IPS DF 6.9 (cell line): ENCODE data around the gene STAT6.

Experiments used
- DNase-seq: peaks from one replicate; pipeline ENCODE4 v3.0.0-alpha.2; 2013; ENCODE audit warnings: low read depth, low spot score
- H3K27ac ChIP-seq: one replicate; pipeline ENCODE4 v1.5.1; 2013; ENCODE audit warnings: low read length, control low read depth
- H3K27me3 ChIP-seq: 2 replicates; pipeline ENCODE4 v1.6.1; 2013; ENCODE audit warnings: mild to moderate bottlenecking, low read length; ENCODE audit not compliant: control insufficient read depth, insufficient read depth
- H3K36me3 ChIP-seq: 2 replicates; pipeline ENCODE4 v1.6.1; 2013; ENCODE audit warnings: low read length; ENCODE audit not compliant: control insufficient read depth, insufficient read depth
- H3K4me1 ChIP-seq: 2 replicates; pipeline ENCODE4 v1.6.1; 2013; ENCODE audit warnings: low read length; ENCODE audit not compliant: control insufficient read depth, insufficient read depth
- H3K4me3 ChIP-seq: 2 replicates; pipeline ENCODE4 v1.5.1; 2013; ENCODE audit warnings: mild to moderate bottlenecking, low read length
- H3K9me3 ChIP-seq: 2 replicates; pipeline ENCODE4 v1.6.1; 2013; ENCODE audit warnings: low read length, inconsistent platforms; ENCODE audit not compliant: control insufficient read depth, insufficient read depth
- WGBS: extraction: QIAGEN DNeasy Blood & Tissue Kit; methylation state at CpG from one replicate; pipeline ENCODE4 v1.1.7; 2013; ENCODE audit warnings: mixed read lengths, missing lambda C conversion rate; ENCODE audit not compliant: insufficient read length, insufficient coverage; 5-methylcytosine and 5-hydroxymethylcytosine counted together

Gene STAT6

GRCh38 chr12:57154076-57154475 is 42.9 kb upstream of the STAT6 start:
- Histone ChIP-seq H3K27ac (no peak overlapping the region), H3K27me3 (no peaks in the 10 kb centered on the region), H3K36me3 (peaks cover 39% of the 10 kb centered on the region), H3K4me1 (0 out of 2 replicates have a peak, but pooled peaks cover 1% of the 10 kb centered on the region), H3K4me3 (no peak overlapping the region), H3K9me3 (no peaks in the 10 kb centered on the region)
- no peak for DNase-seq
- no CpG with 5 or more reads among the region's 6 CpGs for whole genome bisulfite sequencing

- Histone ChIP-seq H3K27ac (no peak overlapping the region), H3K27me3 (no peaks in the 10 kb centered on the region)
- no CpG with 5 or more reads among the region's 1 CpG for WGBS
Observed at GRCh38 chr12:57153415-57153997, 42.3 kb upstream of the STAT6 start.

GRCh38 chr12:57152639-57153038 is 41.5 kb upstream of the STAT6 start:
- Histone ChIP-seq H3K27me3 (no peaks in the 10 kb centered on the region), H3K4me3 (no peak overlapping the region), H3K27ac (no peak overlapping the region), H3K9me3 (no peaks in the 10 kb centered on the region), H3K4me1 (0 out of 2 replicates have a peak, but pooled peaks cover 1% of the 10 kb centered on the region), H3K36me3 (peaks cover 30% of the 10 kb centered on the region)
- WGBS, result no CpG with 5 or more reads among the region's 4 CpGs
- no peak for DNase-seq

More at GRCh38 chr12:57153415-57153997, 42.3 kb upstream of the STAT6 start:
- Histone ChIP-seq H3K4me3 (no peak overlapping the region), H3K9me3 (no peaks in the 10 kb centered on the region), H3K4me1 (0 out of 2 replicates have a peak, but pooled peaks cover 1% of the 10 kb centered on the region), H3K36me3 (peaks cover 36% of the 10 kb centered on the region)
- no peak for DNase-seq

GRCh38 chr12:57151741-57152630 is 40.8 kb upstream of the STAT6 start:
- Histone ChIP-seq H3K27ac (no peak overlapping the region), H3K4me3 (no peak overlapping the region), H3K36me3 (peaks cover 33% of the 10 kb centered on the region), H3K27me3 (no peaks in the 10 kb centered on the region), H3K4me1 (0 out of 2 replicates have a peak, but pooled peaks cover 1% of the 10 kb centered on the region), H3K9me3 (no peaks in the 10 kb centered on the region)
- no peak for DNase-seq
- no CpG with 5 or more reads among the region's 17 CpGs for WGBS

GRCh38 chr12:57150400-57151000 is 39.3 kb upstream of the STAT6 start:
- Histone ChIP-seq H3K27ac (no peak overlapping the region), H3K4me1 (peaks cover 1% of the 10 kb centered on the region; the same call in 1 of the 2 replicates)
- no CpG with 5 or more reads among the region's 6 CpGs for WGBS

GRCh38 chr12:57149245-57149900 is 38.2 kb upstream of the STAT6 start:
- H3K9me3 ChIP-seq, result no peaks in the 10 kb centered on the region
- peaks cover 40% of the 10 kb centered on the region for H3K36me3 ChIP-seq
- peaks cover 1% of the 10 kb centered on the region; the same call in 1 of the 2 replicates for H3K4me1 ChIP-seq
- DNase-seq, result no peak
- WGBS, result no CpG with 5 or more reads among the region's 13 CpGs
- H3K27me3 ChIP-seq, result no peaks in the 10 kb centered on the region
- no peak overlapping the region for H3K4me3 ChIP-seq
- H3K27ac ChIP-seq, result no peak overlapping the region

More at GRCh38 chr12:57150400-57151000, 39.3 kb upstream of the STAT6 start:
- H3K36me3 ChIP-seq, result peaks cover 39% of the 10 kb centered on the region
- H3K9me3 ChIP-seq, result no peaks in the 10 kb centered on the region
- H3K4me3 ChIP-seq, result no peak overlapping the region
- H3K27me3 ChIP-seq, result no peaks in the 10 kb centered on the region
- no peak for DNase-seq

GRCh38 chr12:57148469-57149244 is 37.5 kb upstream of the STAT6 start:
- peaks cover 1% of the 10 kb centered on the region; the same call in 1 of the 2 replicates for H3K4me1 ChIP-seq
- peaks cover 37% of the 10 kb centered on the region for H3K36me3 ChIP-seq
- DNase-seq, result no peak
- H3K4me3 ChIP-seq, result no peak overlapping the region
- no peaks in the 10 kb centered on the region for H3K27me3 ChIP-seq
- H3K27ac ChIP-seq, result no peak overlapping the region
- WGBS, result no CpG with 5 or more reads among the region's 4 CpGs
- H3K9me3 ChIP-seq, result no peaks in the 10 kb centered on the region

- H3K27me3 ChIP-seq, result no peaks in the 10 kb centered on the region
- H3K4me1 ChIP-seq, result peaks cover 1% of the 10 kb centered on the region; the same call in 1 of the 2 replicates
- DNase-seq, result no peak
- peaks cover 43% of the 10 kb centered on the region for H3K36me3 ChIP-seq
- H3K27ac ChIP-seq, result no peak within 1 kb of the TSS
- no peak within 1 kb of the TSS for H3K4me3 ChIP-seq
- H3K9me3 ChIP-seq, result no peaks in the 10 kb centered on the region
- no CpG with 5 or more reads among the region's 8 CpGs for WGBS
Observed at GRCh38 chr12:57146961-57147944, 36.1 kb upstream of the STAT6 start, which contains the start of gene LRP1-AS. Gene LRP1-AS, minus strand, starts transcription at chr12:57147619.

- no peak for DNase-seq
- H3K36me3 ChIP-seq, result peaks cover 50% of the 10 kb centered on the region
- no CpG with 5 or more reads among the region's 2 CpGs for WGBS
- no peaks in the 10 kb centered on the region for H3K9me3 ChIP-seq
- H3K27ac ChIP-seq, result no peak overlapping the region
- H3K4me1 ChIP-seq, result no peaks in the 10 kb centered on the region; the same call in 1 of the 2 replicates
- no peak overlapping the region for H3K4me3 ChIP-seq
- H3K27me3 ChIP-seq, result no peaks in the 10 kb centered on the region
Observed at GRCh38 chr12:57146092-57146491, 34.9 kb upstream of the STAT6 start.
